ENCODE results near the gene PRR15L. TPM values are rescaled to one million over a fixed set of nuclear protein-coding genes. Genes with fewer than 3 reads are reported as not detected.

PRR15L gene
- total and polyA plus RNA-seq, 2 of the 4 experiments (the other 2 are of a cell fraction): not detected

DNA sequence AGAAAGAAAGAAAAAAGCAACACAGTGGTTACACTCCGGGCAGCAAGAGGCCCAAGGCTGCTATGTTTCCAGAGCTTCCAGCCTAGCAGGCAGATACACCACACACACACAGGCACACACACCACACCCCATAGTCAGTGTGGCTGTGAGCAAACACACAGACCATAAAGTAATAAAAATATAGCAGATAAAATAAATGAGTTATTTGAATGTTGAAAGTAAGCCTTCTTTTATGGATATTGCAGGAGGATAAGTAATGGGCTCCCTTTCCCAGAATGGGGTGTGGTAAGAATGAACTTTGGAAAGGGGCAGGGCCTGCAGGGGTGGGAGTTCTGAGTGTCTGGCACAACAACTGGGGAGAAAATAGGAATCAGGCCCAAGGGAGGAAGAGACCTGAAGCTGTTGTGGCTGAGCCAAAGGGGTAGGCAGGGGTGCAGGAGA lies 8.4 kb upstream of the PRR15L start:
- Histone ChIP-seq H4K91ac (ENCODE audit: insufficient read depth, low read depth, low read length) (no peak overlapping the region), H3K4me1 (ENCODE audit: control insufficient read depth, insufficient read depth, low read length) (peaks cover 13% of the 10 kb centered on the region), H3K9me1 (ENCODE audit: insufficient read depth, low read length) (peaks cover 12% of the 10 kb centered on the region), H4K5ac (ENCODE audit: low read depth, low read length) (no peak overlapping the region), H3K4me2 (ENCODE audit: low read depth, low read length) (no peak overlapping the region), H3K9ac (ENCODE audit: low read depth, low read length) (no peak overlapping the region), H4K8ac (ENCODE audit: low read depth in 2 of 2, low read length in 2 of 2) (no peak overlapping the region), H2BK20ac (ENCODE audit: low read depth, low read length) (peak overlapping the region; percentile 24; the same call in 1 of the 2 replicates), H3K27me3 (ENCODE audit: control insufficient read depth, insufficient read depth, low read length) (no peaks in the 10 kb centered on the region; the same call in none of the 2 replicates), H3K23ac (ENCODE audit: low read depth, low read length) (no peak overlapping the region), H2AK5ac (ENCODE audit: low read depth, low read length) (peak overlapping the region; percentile 75), H3K79me1 (ENCODE audit: low read depth in 1 of 2, low read length in 2 of 2) (peaks cover 0 to 10% of the 10 kb centered on the region in 2 experiments; a peak in 2 of 4 replicates), H2BK5ac (ENCODE audit: low read depth, low read length, poor library complexity, severe bottlenecking) (no peak overlapping the region), H2BK120ac (ENCODE audit: low read depth, low read length) (no peak overlapping the region), H3K27ac (ENCODE audit: insufficient read depth, low read length) (no peak overlapping the region), H3K9me3 (ENCODE audit: control insufficient read depth, insufficient read depth, low read length) (no peaks in the 10 kb centered on the region; the same call in 1 of the 2 replicates), H3K36me3 (ENCODE audit: control insufficient read depth, insufficient read depth, low read length) (no peaks in the 10 kb centered on the region), H3K56ac (ENCODE audit: extremely low read depth, insufficient read depth, low read length) (no peak overlapping the region), H3K18ac (ENCODE audit: low read depth, low read length) (no peak overlapping the region), H2AFZ (replicated peaks; ENCODE audit: low read length, poor library complexity) (peak overlapping the region; percentile 40), H4K20me1 (ENCODE audit: insufficient read depth, low read length) (no peaks in the 10 kb centered on the region), H3K4me3 (ENCODE audit: insufficient read depth, low read depth, low read length) (no peak overlapping the region), H2BK15ac (ENCODE audit: low read depth, low read length) (no peak overlapping the region; the same call in 2 of the 3 replicates), H2AK9ac (replicated peaks; ENCODE audit: low read depth, low read length, poor library complexity) (no peak overlapping the region), H3K4ac (ENCODE audit: low read depth, low read length) (no peak overlapping the region), H3K14ac (replicated peaks; ENCODE audit: low read depth, low read length) (0 out of 2 replicates have a peak overlapping the region, but pooled peaks have one; percentile 8)
- BruUV-seq (replicated peaks): no TSS peak
- in situ Hi-C loops (cut with MboI; ENCODE audit: low sequenced_read_pairs): no loop called here
- ATAC-seq (ENCODE audit: low read depth): no peak
- WGBS, 2 experiments (ENCODE audit: extremely low coverage in 2 of 2, insufficient read length in 1 of 2): no CpG with 5 or more reads among the region's 1 CpG
- ChIA-PET CTCF (no interaction called here), POLR2A (ENCODE audit: unreplicated experiment) (no interaction called here)
- dilution Hi-C loops (cut with HindIII; ENCODE audit: low sequenced_read_pairs, unreplicated experiment): no loop called here
- DNase-seq: no peak
- TF ChIP-seq MAZ (IDR thresholded peaks at IDR 0.05; ENCODE audit: borderline replicate concordance, low read depth, low read length) (no peak), RCOR1 (IDR thresholded peaks at IDR 0.05; ENCODE audit: insufficient replicate concordance, low read length) (no peak), BHLHE40 (IDR thresholded peaks at IDR 0.05; ENCODE audit: low read depth, low read length) (no peak), CHD1 (IDR thresholded peaks at IDR 0.05; ENCODE audit: low read depth, low read length) (no peak), POLR2A (IDR thresholded peaks at IDR 0.05; ENCODE audit: low read depth, low read length) (no peak), RAD21 (IDR thresholded peaks at IDR 0.05; ENCODE audit: low read length) (no peak), NFE2L2 (IDR thresholded peaks at IDR 0.05; ENCODE audit: low read depth, low read length) (no peak), CEBPB (IDR thresholded peaks at IDR 0.05; ENCODE audit: low read depth, low read length) (no peak), FOS (IDR thresholded peaks at IDR 0.05; ENCODE audit: low read depth, low read length) (no peak), SMC3 (IDR thresholded peaks at IDR 0.05; ENCODE audit: low read depth, low read length) (no peak), MXI1 (IDR thresholded peaks at IDR 0.05; ENCODE audit: borderline replicate concordance, low read depth, low read length) (no peak), ELK1 (IDR thresholded peaks at IDR 0.05; ENCODE audit: borderline replicate concordance, low read depth, low read length) (no peak), MAFK (IDR thresholded peaks at IDR 0.05; ENCODE audit: low read depth, low read length) (no peak), RFX5 (IDR thresholded peaks at IDR 0.05; ENCODE audit: low read depth, low read length) (no peak)
- TF ChIP-seq, protein P1, sequence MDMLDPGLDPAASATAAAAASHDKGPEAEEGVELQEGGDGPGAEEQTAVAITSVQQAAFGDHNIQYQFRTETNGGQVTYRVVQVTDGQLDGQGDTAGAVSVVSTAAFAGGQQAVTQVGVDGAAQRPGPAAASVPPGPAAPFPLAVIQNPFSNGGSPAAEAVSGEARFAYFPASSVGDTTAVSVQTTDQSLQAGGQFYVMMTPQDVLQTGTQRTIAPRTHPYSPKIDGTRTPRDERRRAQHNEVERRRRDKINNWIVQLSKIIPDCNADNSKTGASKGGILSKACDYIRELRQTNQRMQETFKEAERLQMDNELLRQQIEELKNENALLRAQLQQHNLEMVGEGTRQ (IDR thresholded peaks at IDR 0.05; ENCODE audit: low read depth, low read length): no peak
- TF ChIP-seq, protein P2, sequence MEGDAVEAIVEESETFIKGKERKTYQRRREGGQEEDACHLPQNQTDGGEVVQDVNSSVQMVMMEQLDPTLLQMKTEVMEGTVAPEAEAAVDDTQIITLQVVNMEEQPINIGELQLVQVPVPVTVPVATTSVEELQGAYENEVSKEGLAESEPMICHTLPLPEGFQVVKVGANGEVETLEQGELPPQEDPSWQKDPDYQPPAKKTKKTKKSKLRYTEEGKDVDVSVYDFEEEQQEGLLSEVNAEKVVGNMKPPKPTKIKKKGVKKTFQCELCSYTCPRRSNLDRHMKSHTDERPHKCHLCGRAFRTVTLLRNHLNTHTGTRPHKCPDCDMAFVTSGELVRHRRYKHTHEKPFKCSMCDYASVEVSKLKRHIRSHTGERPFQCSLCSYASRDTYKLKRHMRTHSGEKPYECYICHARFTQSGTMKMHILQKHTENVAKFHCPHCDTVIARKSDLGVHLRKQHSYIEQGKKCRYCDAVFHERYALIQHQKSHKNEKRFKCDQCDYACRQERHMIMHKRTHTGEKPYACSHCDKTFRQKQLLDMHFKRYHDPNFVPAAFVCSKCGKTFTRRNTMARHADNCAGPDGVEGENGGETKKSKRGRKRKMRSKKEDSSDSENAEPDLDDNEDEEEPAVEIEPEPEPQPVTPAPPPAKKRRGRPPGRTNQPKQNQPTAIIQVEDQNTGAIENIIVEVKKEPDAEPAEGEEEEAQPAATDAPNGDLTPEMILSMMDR (conservative IDR thresholded peaks at IDR 0.05; ENCODE audit: low read depth, low read length): no peak
- intact Hi-C loops (cut with micrococcal nuclease): no loop called here
